Thyroid gland (tissue), 4 donors: ENCODE data around the gene INMT. TPM values are rescaled to one million over a fixed set of nuclear protein-coding genes. Genes with fewer than 3 reads are reported as not detected.

Experiments used
- DNase-seq, 2 donors: peaks; one replicate each; pipeline ENCODE4 v3.0.0-alpha.2; 2019
- H3K27ac ChIP-seq, 3 donors: fragments of 200-600 bp; sonication (generic); 1 replicate in 2 of 3; 2 replicates in 1 of 3; pipeline ENCODE4 v1.5.1; 2016 to 2019; ENCODE audit warnings: mild to moderate bottlenecking in 1 of 3, moderate library complexity in 1 of 3
- H3K27me3 ChIP-seq: fragments of 200-600 bp; sonication (generic); one replicate; pipeline ENCODE4 v1.5.1; 2019
- H3K36me3 ChIP-seq, 2 donors: fragments of 200-600 bp; sonication (generic); one replicate each; pipeline ENCODE4 v1.5.1; 2016 to 2019
- H3K4me1 ChIP-seq, 2 donors: fragments of 200-600 bp; sonication (generic); one replicate each; pipeline ENCODE4 v1.5.1; 2017 to 2019
- H3K4me3 ChIP-seq, 3 donors: fragments of 200-600 bp; sonication (generic); replicated peaks in 1 of 3; 1 replicate in 2 of 3; 2 replicates in 1 of 3; pipeline ENCODE4 v1.5.1; 2016; ENCODE audit warnings: mild to moderate bottlenecking in 1 of 3
- H3K9me3 ChIP-seq: fragments of 200-600 bp; sonication (generic); one replicate; pipeline ENCODE4 v1.5.1; 2017
- POLR2A ChIP-seq, 2 donors: fragments of 450-650 bp; IDR thresholded peaks; one replicate each; pipeline ENCODE4 v1.6.1; 2017; ENCODE audit warnings: antibody characterized with exemption in 2 of 2, mild to moderate bottlenecking in 2 of 2, moderate library complexity in 1 of 2
- WGBS, 2 donors: methylation state at CpG; one replicate each; pipeline ENCODE4 v1.1.5; 2017; 5-methylcytosine and 5-hydroxymethylcytosine counted together
- intact Hi-C: fragments of 100-400 bp; cut with DNase I; formaldehyde crosslinking; loops from one replicate; pipeline ENCODE4 v1.15.1; 2023
- total RNA-seq, 4 donors: library from RNA; depleted of rRNA; stranded (reverse); fragments of >200 nt; gene quantifications; one replicate each; pipeline ENCODE4 v1.2.3, GENCODE V29; 2016
- TF ChIP-seq, protein P1 (sequence below), 6 experiments: fragments of 200-600 bp in 3 of 6; fragments of 450-650 bp in 3 of 6; sonication (generic) in 3 of 6; IDR thresholded peaks; one replicate each; pipeline ENCODE4 v1.5.1; 2016 to 2019; ENCODE audit warnings: antibody characterized with exemption in 6 of 6, mild to moderate bottlenecking in 2 of 6, inconsistent platforms in 1 of 6, moderate library complexity in 1 of 6

The INMT gene
- 10 to 100 TPM; 19.9 to 47.3 (median 30.1) TPM for total RNA-seq

DNA sequence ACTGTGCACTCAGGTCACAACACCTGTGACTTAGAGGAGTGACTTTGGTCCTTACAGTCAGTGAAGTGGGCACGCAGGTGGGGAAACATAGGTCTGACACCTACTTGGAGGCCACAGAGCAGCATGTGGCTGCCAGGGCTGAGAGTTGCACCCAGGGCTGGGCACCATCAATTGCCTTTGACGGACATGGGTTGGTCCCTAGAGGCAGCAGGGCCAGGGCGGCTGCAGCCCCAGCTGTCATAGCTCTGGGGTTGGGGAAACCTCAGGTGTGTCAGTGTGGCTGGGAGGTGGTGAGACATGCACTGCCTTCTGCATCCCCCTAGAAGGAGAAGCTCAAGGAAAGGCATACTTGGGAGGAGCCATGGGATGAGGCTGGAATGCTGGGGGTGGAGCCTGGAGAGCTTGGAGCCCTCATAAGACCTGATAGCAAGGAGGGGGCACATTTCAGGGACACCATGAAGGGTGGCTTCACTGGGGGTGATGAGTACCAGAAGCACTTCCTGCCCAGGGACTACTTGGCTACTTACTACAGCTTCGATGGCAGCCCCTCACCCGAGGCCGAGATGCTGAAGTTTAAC lies at the start of gene INMT:
INMT (plus strand) TSS at position 440 of the 578 bp plus-strand sequence; CDS start at position 456, 16 bp downstream.
- Histone ChIP-seq H3K27ac (peak within 1 kb of the TSS; percentile 44 to 67 (median 58)), H3K4me1 (peaks cover 0 to 16% of the 10 kb centered on the region in 2 donors), H3K4me3 (peak within 1 kb of the TSS in 1 of 3 donors; percentile 9), H3K9me3 (no peaks in the 10 kb centered on the region), H3K36me3 (no peaks in the 10 kb centered on the region), H3K27me3 (no peaks in the 10 kb centered on the region)
- intact Hi-C loops = no loop called here
- 44 to 60% methylated on average over 1 to 5 of the region's 6 CpGs for WGBS, 2 donors
- no peak for DNase-seq
- TF ChIP-seq, protein P1, sequence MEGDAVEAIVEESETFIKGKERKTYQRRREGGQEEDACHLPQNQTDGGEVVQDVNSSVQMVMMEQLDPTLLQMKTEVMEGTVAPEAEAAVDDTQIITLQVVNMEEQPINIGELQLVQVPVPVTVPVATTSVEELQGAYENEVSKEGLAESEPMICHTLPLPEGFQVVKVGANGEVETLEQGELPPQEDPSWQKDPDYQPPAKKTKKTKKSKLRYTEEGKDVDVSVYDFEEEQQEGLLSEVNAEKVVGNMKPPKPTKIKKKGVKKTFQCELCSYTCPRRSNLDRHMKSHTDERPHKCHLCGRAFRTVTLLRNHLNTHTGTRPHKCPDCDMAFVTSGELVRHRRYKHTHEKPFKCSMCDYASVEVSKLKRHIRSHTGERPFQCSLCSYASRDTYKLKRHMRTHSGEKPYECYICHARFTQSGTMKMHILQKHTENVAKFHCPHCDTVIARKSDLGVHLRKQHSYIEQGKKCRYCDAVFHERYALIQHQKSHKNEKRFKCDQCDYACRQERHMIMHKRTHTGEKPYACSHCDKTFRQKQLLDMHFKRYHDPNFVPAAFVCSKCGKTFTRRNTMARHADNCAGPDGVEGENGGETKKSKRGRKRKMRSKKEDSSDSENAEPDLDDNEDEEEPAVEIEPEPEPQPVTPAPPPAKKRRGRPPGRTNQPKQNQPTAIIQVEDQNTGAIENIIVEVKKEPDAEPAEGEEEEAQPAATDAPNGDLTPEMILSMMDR (IDR thresholded peaks at IDR 0.05) = no peak
- TF ChIP-seq POLR2A (IDR thresholded peaks at IDR 0.05) = no peak

DNA sequence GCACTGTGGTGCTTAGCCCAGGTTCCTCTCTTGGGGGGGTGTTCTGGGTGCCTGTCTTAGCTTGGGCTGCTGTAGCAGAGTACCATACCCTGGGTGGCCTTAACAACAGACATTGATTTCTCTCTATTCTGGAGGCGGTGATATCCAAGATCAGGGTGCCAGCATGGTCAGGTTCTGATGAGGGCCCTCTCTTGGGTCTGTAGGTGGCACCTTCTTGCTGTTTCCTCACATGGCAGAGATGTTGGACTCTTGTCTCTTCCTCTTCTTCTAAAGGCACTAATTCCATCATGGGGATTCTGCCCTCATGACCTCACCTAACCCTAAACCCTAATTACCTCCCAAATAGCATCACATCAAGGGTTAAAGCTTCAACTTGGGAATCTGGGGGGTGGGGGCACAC lies 49.7 kb upstream of the INMT start:
- H3K9me3 ChIP-seq = no peaks in the 10 kb centered on the region
- H3K36me3 ChIP-seq = no peaks in the 10 kb centered on the region
- no peak for TF ChIP-seq POLR2A (IDR thresholded peaks at IDR 0.05)
- TF ChIP-seq, protein P1 (IDR thresholded peaks at IDR 0.05) = no peak
- no peak overlapping the region for H3K27ac ChIP-seq
- no peak for DNase-seq
- H3K4me1 ChIP-seq = peaks cover 0 to 2% of the 10 kb centered on the region in 2 donors
- intact Hi-C loops = no loop called here
- H3K27me3 ChIP-seq = no peaks in the 10 kb centered on the region
- WGBS, 2 donors = 78 to 89% methylated on average over 1 of the region's 1 CpG
- no peak overlapping the region for H3K4me3 ChIP-seq

DNA sequence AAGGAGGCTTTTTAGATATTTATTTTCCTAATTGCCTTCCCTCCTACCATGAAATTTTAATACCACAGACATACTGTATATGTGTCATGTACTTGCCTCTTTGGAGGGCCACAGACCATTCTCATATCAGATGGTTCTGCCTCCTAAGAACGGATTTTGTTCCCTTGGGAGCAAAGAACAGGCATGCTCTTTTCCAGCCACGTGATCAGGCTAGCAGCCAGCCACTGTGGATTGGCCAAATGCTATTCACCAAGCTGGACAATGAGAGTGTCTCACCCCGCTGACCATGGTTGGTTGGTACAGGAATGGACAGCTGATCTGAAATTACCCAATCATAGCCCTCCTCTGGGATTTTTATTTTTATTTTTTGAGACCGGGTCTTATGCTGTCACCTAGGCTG lies 48.2 kb upstream of the INMT start:
- Histone ChIP-seq H3K4me3 (no peak overlapping the region), H3K4me1 (peaks cover 0 to 11% of the 10 kb centered on the region in 2 donors), H3K27ac (no peak overlapping the region), H3K36me3 (no peaks in the 10 kb centered on the region), H3K9me3 (no peaks in the 10 kb centered on the region), H3K27me3 (no peaks in the 10 kb centered on the region)
- DNase-seq = no peak
- WGBS, 2 donors = 74 to 77% methylated on average over 4 of the region's 4 CpGs
- intact Hi-C loops = no loop called here
- TF ChIP-seq, protein P1 (IDR thresholded peaks at IDR 0.05) = no peak
- no peak for TF ChIP-seq POLR2A (IDR thresholded peaks at IDR 0.05)

DNA sequence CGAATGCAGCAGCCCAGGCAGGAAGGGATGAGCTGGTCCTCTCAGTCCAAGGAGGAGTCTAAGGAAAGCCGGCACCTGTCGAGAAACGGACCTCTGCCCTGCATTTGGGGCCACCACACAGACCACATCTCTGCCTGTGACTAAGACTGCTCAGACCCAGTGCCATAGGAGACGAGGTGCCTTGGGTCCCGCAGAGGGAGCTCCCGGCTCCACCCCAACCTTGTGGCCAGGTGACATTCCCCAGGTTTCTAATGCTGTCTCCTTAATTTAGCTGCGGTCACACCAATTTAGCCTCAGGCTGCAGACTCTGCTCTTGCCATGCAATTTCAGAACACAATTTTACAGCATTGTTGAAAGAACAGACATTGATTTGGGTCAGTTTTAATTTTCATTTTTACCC lies 46.9 kb upstream of the INMT start:
- peaks cover 0 to 11% of the 10 kb centered on the region in 2 donors for H3K4me1 ChIP-seq
- intact Hi-C loops = no loop called here
- no peaks in the 10 kb centered on the region for H3K9me3 ChIP-seq
- DNase-seq = no peak
- no peaks in the 10 kb centered on the region for H3K36me3 ChIP-seq
- no peak overlapping the region for H3K4me3 ChIP-seq
- no peak overlapping the region for H3K27ac ChIP-seq
- H3K27me3 ChIP-seq = no peaks in the 10 kb centered on the region
- WGBS, 2 donors = 88 to 91% methylated on average over 8 of the region's 8 CpGs
- TF ChIP-seq, protein P1 (IDR thresholded peaks at IDR 0.05) = no peak
- TF ChIP-seq POLR2A (IDR thresholded peaks at IDR 0.05) = no peak

DNA sequence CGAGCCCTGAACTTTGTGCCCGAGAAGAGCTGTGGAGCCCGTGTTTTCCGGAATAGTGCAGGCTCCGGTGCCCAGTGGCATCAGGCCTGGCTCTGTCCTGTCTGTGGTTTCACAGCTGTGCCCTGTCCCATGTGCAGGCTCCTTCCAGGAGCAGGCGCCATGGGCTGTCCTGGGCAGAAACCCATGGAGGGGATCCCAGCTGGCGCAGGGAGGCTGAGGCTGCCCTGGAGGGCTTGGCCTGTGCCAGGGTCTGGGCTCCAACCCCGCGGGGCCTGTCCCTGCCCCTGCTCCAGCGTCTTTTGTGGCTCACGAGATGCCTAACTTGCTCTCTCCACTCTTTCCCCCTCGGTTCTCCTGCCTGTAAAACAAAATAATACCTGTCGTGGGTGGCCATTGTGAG lies 46.3 kb upstream of the INMT start:
- Histone ChIP-seq H3K27me3 (no peaks in the 10 kb centered on the region), H3K27ac (no peak overlapping the region), H3K36me3 (no peaks in the 10 kb centered on the region), H3K9me3 (no peaks in the 10 kb centered on the region), H3K4me1 (peaks cover 0 to 11% of the 10 kb centered on the region in 2 donors), H3K4me3 (no peak overlapping the region)
- TF ChIP-seq, protein P1 (IDR thresholded peaks at IDR 0.05) = no peak
- no peak for TF ChIP-seq POLR2A (IDR thresholded peaks at IDR 0.05)
- intact Hi-C loops = no loop called here
- no peak for DNase-seq
- 83 to 86% methylated on average over 10 of the region's 13 CpGs for WGBS, 2 donors
